ENCODE measurements around the gene TMEM201.
"Not testable (repeated sequence)": the region's sequence is repeated elsewhere in the genome, so short reads cannot be mapped to it uniquely, and the experiment has no call there.

The TMEM201 gene

GRCh38 chr1:9621032-9621431 lies 32.3 kb downstream of the TMEM201 start:
- no peak for DNase-seq (ENCODE audit: low read depth)

GRCh38 chr1:9624081-9624480 lies 35.4 kb downstream of the TMEM201 start:
- DNase-seq (ENCODE audit: low read depth) = no peak

GRCh38 chr1:9625030-9625429 lies 36.3 kb downstream of the TMEM201 start:
- DNase-seq (ENCODE audit: low read depth) = not testable (repeated sequence)

GRCh38 chr1:9626201-9626608 lies 37.5 kb downstream of the TMEM201 start:
- DNase-seq (ENCODE audit: low read depth) = no peak

- no peak for DNase-seq (ENCODE audit: low read depth)
These were observed 40.1 kb downstream of the TMEM201 start for GRCh38 chr1:9628541-9629444.

GRCh38 chr1:9629445-9630201 lies 40.9 kb downstream of the TMEM201 start:
- no peak for DNase-seq (ENCODE audit: low read depth)

GRCh38 chr1:9630331-9631111 lies 41.8 kb downstream of the TMEM201 start:
- DNase-seq (ENCODE audit: low read depth) = no peak

- DNase-seq (ENCODE audit: low read depth) = no peak
These were observed 42.9 kb downstream of the TMEM201 start for GRCh38 chr1:9631613-9632012.

GRCh38 chr1:9633493-9633892 lies 44.8 kb downstream of the TMEM201 start:
- no peak for DNase-seq (ENCODE audit: low read depth)

GRCh38 chr1:9634582-9634981 lies 45.9 kb downstream of the TMEM201 start:
- no peak for DNase-seq (ENCODE audit: low read depth)

GRCh38 chr1:9639227-9639626 lies 50.5 kb downstream of the TMEM201 start:
- no peak for DNase-seq (ENCODE audit: low read depth)

- DNase-seq (ENCODE audit: low read depth) = no peak
These were observed 54.9 kb downstream of the TMEM201 start for GRCh38 chr1:9643351-9644256.

GRCh38 chr1:9646037-9646436 lies 57.3 kb downstream of the TMEM201 start:
- DNase-seq (ENCODE audit: low read depth) = no peak

- DNase-seq (ENCODE audit: low read depth) = no peak
These were observed 59.5 kb downstream of the TMEM201 start for GRCh38 chr1:9648171-9648570.

- no peak for DNase-seq (ENCODE audit: low read depth)
These were observed 61.1 kb downstream of the TMEM201 start for GRCh38 chr1:9649769-9650168.

GRCh38 chr1:9651220-9651564 lies 62.5 kb downstream of the TMEM201 start:
- DNase-seq (ENCODE audit: low read depth) = no peak

GRCh38 chr1:9651565-9652378 lies 63.1 kb downstream of the TMEM201 start, which contains the start of gene PIK3CD:
Gene PIK3CD (plus strand): TSS chr1:9651731. CDS start chr1:9710456, 58,725 bp downstream.
- DNase-seq (ENCODE audit: low read depth) = no peak

GRCh38 chr1:9652379-9653209 lies 63.9 kb downstream of the TMEM201 start:
- DNase-seq (ENCODE audit: low read depth) = no peak

GRCh38 chr1:9653210-9653490 lies 64.4 kb downstream of the TMEM201 start:
- no peak for DNase-seq (ENCODE audit: low read depth)

All from GM04504 (cell line).